Neural progenitor cell (in vitro differentiated cells): Measurements from ENCODE around the gene DYNLT2.

Experiments used
- EZH2 ChIP-seq: fragments of 200-600 bp; sonication (generic); IDR thresholded peaks from 2 replicates; pipeline ENCODE4 v1.6.1; 2017; ENCODE audit warnings: antibody characterized with exemption, mild to moderate bottlenecking, moderate library complexity
- EZH2phosphoT487 ChIP-seq: fragments of 200-600 bp; sonication (generic); IDR thresholded peaks from 2 replicates; pipeline ENCODE4 v1.6.1; 2017; ENCODE audit warnings: antibody characterized with exemption
- TF ChIP-seq, protein P1 (sequence below): fragments of 200-600 bp; sonication (generic); IDR thresholded peaks from 2 replicates; pipeline ENCODE4 v1.5.1; 2017; ENCODE audit warnings: antibody characterized with exemption, mild to moderate bottlenecking

- TF ChIP-seq EZH2phosphoT487 (no peak), EZH2 (no peak)
- TF ChIP-seq, protein P1, sequence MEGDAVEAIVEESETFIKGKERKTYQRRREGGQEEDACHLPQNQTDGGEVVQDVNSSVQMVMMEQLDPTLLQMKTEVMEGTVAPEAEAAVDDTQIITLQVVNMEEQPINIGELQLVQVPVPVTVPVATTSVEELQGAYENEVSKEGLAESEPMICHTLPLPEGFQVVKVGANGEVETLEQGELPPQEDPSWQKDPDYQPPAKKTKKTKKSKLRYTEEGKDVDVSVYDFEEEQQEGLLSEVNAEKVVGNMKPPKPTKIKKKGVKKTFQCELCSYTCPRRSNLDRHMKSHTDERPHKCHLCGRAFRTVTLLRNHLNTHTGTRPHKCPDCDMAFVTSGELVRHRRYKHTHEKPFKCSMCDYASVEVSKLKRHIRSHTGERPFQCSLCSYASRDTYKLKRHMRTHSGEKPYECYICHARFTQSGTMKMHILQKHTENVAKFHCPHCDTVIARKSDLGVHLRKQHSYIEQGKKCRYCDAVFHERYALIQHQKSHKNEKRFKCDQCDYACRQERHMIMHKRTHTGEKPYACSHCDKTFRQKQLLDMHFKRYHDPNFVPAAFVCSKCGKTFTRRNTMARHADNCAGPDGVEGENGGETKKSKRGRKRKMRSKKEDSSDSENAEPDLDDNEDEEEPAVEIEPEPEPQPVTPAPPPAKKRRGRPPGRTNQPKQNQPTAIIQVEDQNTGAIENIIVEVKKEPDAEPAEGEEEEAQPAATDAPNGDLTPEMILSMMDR = no peak
Measured at GRCh38 chr6:169763881-169764280, 12.5 kb upstream of the DYNLT2 start.
